Psoas muscle (tissue), 8 donors: ENCODE results near the gene HGF. TPM values are rescaled to one million over a fixed set of nuclear protein-coding genes. Genes with fewer than 3 reads are reported as not detected.

Experiments
- ATAC-seq, 4 donors: fragments of 200-7000 bp; cut with Tn5 transposase; one replicate each; pipeline ENCODE4 v1.9.1; 2020; ENCODE audit warnings: moderate library complexity in 3 of 4, mild to moderate bottlenecking in 2 of 4
- DNase-seq, 2 donors: peaks; one replicate each; pipeline ENCODE4 v3.0.0-alpha.2; 2020
- H3K27ac ChIP-seq: fragments of 200-600 bp; one replicate; pipeline ENCODE4 v1.8.0; 2022
- H3K27me3 ChIP-seq, 3 donors: fragments of 200-600 bp in 1 of 3; one replicate each; pipeline versions ENCODE4 v1.6.1 to v1.8.0; 2013 to 2022; ENCODE audit warnings: low read length in 2 of 3, mild to moderate bottlenecking in 2 of 3, moderate library complexity in 1 of 3; ENCODE audit not compliant: insufficient read depth in 3 of 3
- H3K36me3 ChIP-seq, 2 donors: fragments of 200-600 bp in 1 of 2; one replicate each; pipeline versions ENCODE4 v1.6.1 to v1.8.0; 2013 to 2022; ENCODE audit warnings: low read depth in 1 of 2, mild to moderate bottlenecking in 1 of 2, moderate library complexity in 1 of 2; ENCODE audit not compliant: insufficient read depth in 1 of 2
- H3K4me1 ChIP-seq: fragments of 200-600 bp; one replicate; pipeline ENCODE4 v1.8.0; 2022
- H3K4me3 ChIP-seq: fragments of 200-600 bp; one replicate; pipeline ENCODE4 v1.8.0; 2022; ENCODE audit warnings: mild to moderate bottlenecking
- H3K9me3 ChIP-seq: fragments of 200-600 bp; one replicate; pipeline ENCODE4 v1.8.0; 2022
- WGBS, 3 donors: extraction: QIAGEN DNeasy Blood & Tissue Kit; methylation state at CpG; one replicate each; pipeline versions ENCODE4 v1.1.6 to v1.1.7; 2013; 5-methylcytosine and 5-hydroxymethylcytosine counted together
- intact Hi-C, 2 donors: fragments of 100-400 bp; cut with DNase I; formaldehyde crosslinking; loops; one replicate each; pipeline versions ENCODE4 v1.11.0 to v1.14.2; 2022
- polyA plus RNA-seq, 3 donors: library from polyadenylated mRNA; stranded (reverse); fragments of 200-250 nt; gene quantifications; one replicate each; pipeline ENCODE4 v1.2.3, GENCODE V29; 2013
- total RNA-seq, 4 donors: library from RNA; stranded (reverse); fragmentation: NEBNext Ultra II Directional in 2 of 4; extraction: Animal tissue kit (Norgen Biotek cat#: 25700) in 2 of 4; gene quantifications; one replicate each; pipeline versions ENCODE4 v1.2.1 to v1.2.4, GENCODE V29; 2021 to 2023
- TF ChIP-seq, protein P1 (sequence below): fragments of 200-600 bp; IDR thresholded peaks from one replicate; pipeline ENCODE4 v1.8.0; 2022; ENCODE audit warnings: antibody characterized with exemption
- donor health status: healthy with polysubstance abuse.
- donor health status: DM: no; HTN: no; CAD: no; lungs with moderate emphysema.
- donor health status: Bipolar disorder and iron deficiency.
- donor health status: healthy.
- donor health status: DM: yes; HTN: yes; CAD: no.
- donor health status: DM: no; HTN: no; CAD: no.
- donor health status: DM: no; HTN: no; CAD: no.
- donor health status: DM: yes; HTN: yes; CAD: no.

The HGF gene
- total and polyA plus RNA-seq, 7 donors: 0.25 to 3.7 (median 0.78) TPM

- TF ChIP-seq, protein P1, sequence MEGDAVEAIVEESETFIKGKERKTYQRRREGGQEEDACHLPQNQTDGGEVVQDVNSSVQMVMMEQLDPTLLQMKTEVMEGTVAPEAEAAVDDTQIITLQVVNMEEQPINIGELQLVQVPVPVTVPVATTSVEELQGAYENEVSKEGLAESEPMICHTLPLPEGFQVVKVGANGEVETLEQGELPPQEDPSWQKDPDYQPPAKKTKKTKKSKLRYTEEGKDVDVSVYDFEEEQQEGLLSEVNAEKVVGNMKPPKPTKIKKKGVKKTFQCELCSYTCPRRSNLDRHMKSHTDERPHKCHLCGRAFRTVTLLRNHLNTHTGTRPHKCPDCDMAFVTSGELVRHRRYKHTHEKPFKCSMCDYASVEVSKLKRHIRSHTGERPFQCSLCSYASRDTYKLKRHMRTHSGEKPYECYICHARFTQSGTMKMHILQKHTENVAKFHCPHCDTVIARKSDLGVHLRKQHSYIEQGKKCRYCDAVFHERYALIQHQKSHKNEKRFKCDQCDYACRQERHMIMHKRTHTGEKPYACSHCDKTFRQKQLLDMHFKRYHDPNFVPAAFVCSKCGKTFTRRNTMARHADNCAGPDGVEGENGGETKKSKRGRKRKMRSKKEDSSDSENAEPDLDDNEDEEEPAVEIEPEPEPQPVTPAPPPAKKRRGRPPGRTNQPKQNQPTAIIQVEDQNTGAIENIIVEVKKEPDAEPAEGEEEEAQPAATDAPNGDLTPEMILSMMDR: no peak
- no peaks in the 10 kb centered on the region for H3K36me3 ChIP-seq
- intact Hi-C loops: no loop called here
- no peaks in the 10 kb centered on the region for H3K27me3 ChIP-seq
- no peaks in the 10 kb centered on the region for H3K9me3 ChIP-seq
- H3K27ac ChIP-seq: no peak overlapping the region
- ATAC-seq: no peak
- H3K4me3 ChIP-seq: no peak overlapping the region
- no peaks in the 10 kb centered on the region for H3K4me1 ChIP-seq
- DNase-seq: no peak
Measured at GRCh38 chr7:81719865-81720264, 50.0 kb downstream of the HGF start.

DNA sequence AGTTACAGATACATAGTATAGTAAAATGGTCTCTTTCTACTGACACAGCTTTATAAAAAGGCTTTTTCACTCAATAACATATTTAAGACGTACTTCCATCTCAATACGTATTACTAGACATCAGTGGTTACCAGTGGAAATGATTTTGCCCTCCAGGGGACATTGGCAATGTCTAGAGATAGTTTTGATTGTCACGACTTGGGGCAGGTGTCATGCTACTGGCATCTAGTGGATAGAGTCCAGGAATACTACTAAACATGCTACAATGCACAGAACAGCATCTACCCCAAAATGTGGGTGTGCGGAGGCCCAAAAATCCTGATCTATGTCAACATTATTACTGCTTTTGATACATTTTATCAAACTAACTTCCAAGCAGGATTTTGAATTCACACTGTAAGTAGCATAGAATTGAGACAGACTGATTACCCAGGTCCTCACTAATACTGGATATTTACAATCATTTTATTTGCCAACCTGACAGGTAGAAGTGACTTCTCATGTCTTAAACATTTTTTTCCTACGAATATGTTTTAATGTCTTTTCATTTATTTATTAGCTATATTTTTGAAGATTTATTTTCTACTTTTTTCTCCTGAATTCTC, 53.8 kb downstream of the HGF start:
- intact Hi-C loops: no loop called here
- TF ChIP-seq, protein P1: no peak
- DNase-seq: no peak
- Histone ChIP-seq H3K27me3 (no peaks in the 10 kb centered on the region), H3K9me3 (no peaks in the 10 kb centered on the region), H3K27ac (no peak overlapping the region), H3K36me3 (no peaks in the 10 kb centered on the region), H3K4me1 (no peaks in the 10 kb centered on the region), H3K4me3 (no peak overlapping the region)
- 63 to 67% (median 66%) methylated on average over 5 of the region's 5 CpGs for WGBS, 3 donors
- no peak for ATAC-seq

DNA sequence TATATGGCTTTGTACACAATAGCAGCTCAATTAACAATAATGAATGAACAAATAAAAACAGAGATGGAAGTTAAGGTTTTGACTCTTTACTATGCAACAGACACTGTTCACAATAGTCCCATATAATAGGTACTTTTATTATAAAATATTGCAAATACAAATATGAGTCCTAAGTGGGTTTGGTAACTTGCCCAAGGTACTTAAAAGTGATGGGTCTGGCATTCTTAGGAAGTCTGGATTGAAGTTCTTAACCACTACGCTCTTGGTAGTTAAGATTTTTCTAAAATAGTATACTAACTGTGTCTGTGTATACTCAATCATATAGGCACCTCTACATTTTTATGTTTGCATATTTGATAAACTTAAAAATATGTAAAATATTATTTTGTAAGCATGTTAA, 55.5 kb downstream of the HGF start:
- H3K27me3 ChIP-seq: no peaks in the 10 kb centered on the region
- H3K4me3 ChIP-seq: no peak overlapping the region
- ATAC-seq (no peak), DNase-seq (no peak)
- no peaks in the 10 kb centered on the region for H3K4me1 ChIP-seq
- intact Hi-C loops: no loop called here
- no peaks in the 10 kb centered on the region for H3K9me3 ChIP-seq
- no peak overlapping the region for H3K27ac ChIP-seq
- TF ChIP-seq, protein P1: no peak
- WGBS, 3 donors: 84 to 93% (median 90%) methylated on average over 1 of the region's 1 CpG
- H3K36me3 ChIP-seq: no peaks in the 10 kb centered on the region

DNA sequence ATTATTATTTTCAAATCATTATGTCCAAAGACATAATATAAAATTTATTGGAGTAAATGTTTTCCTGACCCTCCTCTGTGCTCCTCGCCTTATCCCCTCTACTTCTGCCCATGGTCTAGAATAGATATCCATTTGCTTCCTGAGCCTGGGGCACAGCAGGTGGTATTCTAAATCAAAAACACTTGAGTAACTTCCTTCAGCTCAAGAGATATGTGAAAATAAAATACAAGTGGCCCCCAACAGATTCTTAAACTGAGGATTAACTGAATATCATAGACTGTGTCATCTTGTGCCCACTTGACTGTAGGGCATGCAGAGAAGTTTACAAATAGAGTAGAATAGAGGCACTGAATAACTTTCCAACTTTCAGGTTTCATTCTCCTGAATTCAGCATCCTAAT, 59.1 kb downstream of the HGF start:
- Histone ChIP-seq H3K4me1 (no peaks in the 10 kb centered on the region), H3K27me3 (no peaks in the 10 kb centered on the region), H3K4me3 (no peak overlapping the region), H3K9me3 (no peaks in the 10 kb centered on the region), H3K36me3 (no peaks in the 10 kb centered on the region), H3K27ac (no peak overlapping the region)
- TF ChIP-seq, protein P1: no peak
- 90 to 95% (median 94%) methylated on average over 1 of the region's 1 CpG for WGBS, 3 donors
- intact Hi-C loops: no loop called here
- DNase-seq: no peak
- ATAC-seq: no peak

- H3K27me3 ChIP-seq: no peaks in the 10 kb centered on the region
- ATAC-seq: no peak
- no peaks in the 10 kb centered on the region for H3K36me3 ChIP-seq
- WGBS, 3 donors: 89 to 96% (median 93%) methylated on average over 5 of the region's 5 CpGs
- H3K4me3 ChIP-seq: no peak overlapping the region
- H3K9me3 ChIP-seq: no peaks in the 10 kb centered on the region
- no peak for DNase-seq
- no peaks in the 10 kb centered on the region for H3K4me1 ChIP-seq
- TF ChIP-seq, protein P1: no peak
- no peak overlapping the region for H3K27ac ChIP-seq
- intact Hi-C loops: no loop called here
Measured at GRCh38 chr7:81709836-81710235, 60.0 kb downstream of the HGF start.
